Uterus (tissue), 2 donors: Measurements from ENCODE around the gene PAOX.

ENCODE experiments used
- CTCF ChIP-seq, 4 experiments: fragments of 200-600 bp in 2 of 4; fragments of 450-650 bp in 2 of 4; sonication (generic) in 2 of 4; IDR thresholded peaks; one replicate each; pipeline ENCODE4 v1.5.1; 2016 to 2019; ENCODE audit warnings: antibody characterized with exemption in 4 of 4, mild to moderate bottlenecking in 2 of 4, moderate library complexity in 1 of 4
- POLR2A ChIP-seq, 2 donors: fragments of 450-650 bp; IDR thresholded peaks; one replicate each; pipeline ENCODE4 v1.6.1; 2016; ENCODE audit warnings: antibody characterized with exemption in 2 of 2, mild to moderate bottlenecking in 1 of 2, moderate library complexity in 1 of 2

GRCh38 chr10:133359972-133360610 is 19.0 kb upstream of the PAOX start:
- TF ChIP-seq CTCF (IDR thresholded peaks at IDR 0.05) = no peak
- TF ChIP-seq POLR2A (IDR thresholded peaks at IDR 0.05) = no peak
